ENCODE measurements around the gene CRIM1.

CRIM1 gene

DNA sequence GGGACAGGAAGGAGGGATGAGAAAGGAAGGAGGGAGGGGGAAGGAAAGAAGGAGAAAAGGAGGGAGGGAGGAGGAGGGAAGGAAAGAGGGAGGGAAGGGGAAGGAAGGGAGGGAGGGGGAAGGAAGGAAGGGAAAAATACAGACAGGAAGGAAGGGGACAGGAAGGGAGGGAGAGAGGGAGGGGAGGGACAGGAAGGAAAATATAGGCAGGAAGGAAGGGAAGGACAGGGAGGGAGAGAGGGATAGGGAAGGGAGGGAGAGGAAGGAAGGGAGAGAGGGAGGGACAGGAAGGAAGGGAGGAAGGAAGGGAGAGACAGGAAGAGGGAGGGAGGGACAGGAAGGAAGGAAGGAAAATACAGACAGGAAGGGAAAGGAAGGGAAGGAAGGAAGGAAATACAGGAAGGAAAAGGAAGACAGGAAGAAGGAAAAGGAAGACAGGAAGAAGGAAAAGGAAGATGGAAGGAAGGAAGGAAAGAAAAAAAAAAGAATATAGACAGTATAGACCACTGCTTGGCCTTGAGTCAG, 178.8 kb downstream of the CRIM1 start:
- FAIRE-seq, result no peak

DNA sequence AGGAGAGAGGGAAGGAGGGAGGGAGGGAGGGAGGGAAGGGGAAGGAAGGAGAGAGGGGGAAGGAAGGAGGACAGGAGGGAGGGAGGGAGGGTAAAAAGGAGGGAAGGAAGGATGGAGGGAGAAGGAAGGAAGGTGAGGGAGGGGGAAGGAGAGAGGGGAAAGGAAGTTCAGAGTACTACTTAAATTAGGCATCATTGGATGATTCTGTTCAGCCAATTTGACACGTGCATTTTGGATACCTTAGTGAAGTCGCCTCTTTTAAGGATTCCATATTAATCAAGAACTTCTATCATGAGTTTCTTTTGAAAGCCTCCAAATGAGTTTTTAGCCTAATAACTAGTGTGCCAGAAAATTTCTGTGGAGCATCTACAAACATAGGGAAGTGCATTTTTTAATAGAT, 179.5 kb downstream of the CRIM1 start:
- FAIRE-seq, result no peak

DNA sequence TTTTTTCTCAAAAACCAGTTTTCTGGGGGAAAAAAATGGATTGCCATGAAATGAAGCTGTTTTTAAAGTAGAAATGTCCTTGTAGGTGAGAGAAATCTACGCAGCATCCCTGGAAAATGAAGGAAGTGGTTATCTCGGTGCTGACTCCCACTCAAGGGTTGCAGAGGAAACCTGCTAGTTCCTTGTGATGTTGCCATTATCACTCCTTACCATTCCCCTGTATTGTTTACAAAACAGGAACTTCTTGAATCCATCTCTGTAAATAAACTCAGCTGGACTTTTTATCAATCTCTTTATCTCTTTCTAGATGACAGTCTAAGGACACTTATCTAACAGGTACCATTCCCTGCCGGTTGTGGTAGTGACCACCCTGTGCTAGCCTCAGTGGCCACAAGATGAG, 181.2 kb downstream of the CRIM1 start:
- no peak for FAIRE-seq

DNA sequence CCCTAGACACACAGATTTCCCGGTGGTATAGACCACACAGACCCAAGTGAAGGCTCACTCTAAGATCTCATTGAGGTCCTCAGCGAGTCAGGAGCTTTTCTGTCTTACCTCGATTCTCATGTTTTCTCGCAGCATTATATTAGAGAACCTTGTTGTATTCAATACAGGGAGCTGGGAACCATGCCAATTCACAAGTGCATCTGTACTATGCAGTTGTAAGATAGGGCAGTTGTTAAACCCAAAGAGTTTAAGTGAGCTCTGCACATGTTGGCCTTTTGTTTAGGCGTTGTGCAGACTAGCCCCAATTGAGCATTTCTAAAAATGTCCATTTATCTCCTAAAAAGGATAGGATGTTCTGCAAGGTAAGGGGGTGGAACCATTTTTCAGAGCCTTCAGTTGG, 182.8 kb downstream of the CRIM1 start:
- FAIRE-seq, result no peak

DNA sequence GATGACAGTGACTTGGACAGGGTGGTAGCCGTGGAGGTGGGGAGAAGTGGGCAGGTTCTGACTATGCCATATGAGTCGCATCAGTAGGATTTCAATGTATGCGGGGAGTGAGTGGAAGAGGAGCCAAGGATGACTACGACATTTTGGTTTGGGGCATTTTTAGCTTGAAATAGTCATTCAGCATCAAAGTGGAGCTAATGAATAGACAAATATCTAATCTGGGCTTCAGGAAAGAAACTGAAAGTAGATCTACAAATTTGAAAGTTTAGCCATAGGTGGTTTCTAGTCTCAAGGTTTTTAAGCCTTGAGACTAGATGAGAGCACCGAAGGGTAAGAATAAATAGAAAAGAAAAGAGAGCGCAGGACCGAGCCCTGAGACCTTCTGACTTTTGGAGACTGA, 184.1 kb downstream of the CRIM1 start:
- FAIRE-seq, result no peak

DNA sequence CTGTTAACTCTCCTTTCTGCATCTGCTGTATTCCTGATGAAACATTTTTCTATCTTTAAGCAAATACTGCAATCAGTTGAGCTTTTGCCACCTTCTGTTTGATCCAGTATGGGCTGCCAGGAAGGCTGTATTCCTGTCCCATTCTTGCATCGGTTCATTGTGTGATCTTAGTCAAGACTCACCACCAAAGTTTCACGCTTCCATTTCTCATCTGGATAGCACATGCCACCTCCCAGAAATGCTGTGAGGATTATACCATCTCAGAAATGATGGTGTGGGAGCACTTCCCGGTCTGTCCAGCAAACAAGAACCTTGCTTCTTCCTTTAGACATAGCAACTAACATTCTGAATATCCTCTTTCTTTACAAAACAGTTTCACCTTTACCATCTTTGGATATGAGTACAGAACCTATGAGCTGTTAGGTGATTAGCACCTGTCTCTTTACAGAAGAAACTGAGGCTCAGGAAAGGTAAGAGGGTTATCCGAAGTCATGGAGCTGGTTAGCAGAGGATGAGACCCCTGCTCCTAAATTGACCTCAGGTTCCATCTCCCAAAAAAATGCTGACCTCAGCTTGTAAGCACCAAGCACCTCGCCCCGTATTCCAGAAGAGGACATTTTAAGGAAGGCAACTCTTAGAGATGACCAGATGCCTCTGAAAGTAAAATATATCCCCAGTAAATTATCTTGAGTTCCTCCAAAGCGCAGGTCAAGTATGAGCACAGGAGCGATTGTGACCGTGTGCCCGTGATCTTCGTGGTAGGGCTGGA, 185.6 kb downstream of the CRIM1 start:
- FAIRE-seq, result no peak

DNA sequence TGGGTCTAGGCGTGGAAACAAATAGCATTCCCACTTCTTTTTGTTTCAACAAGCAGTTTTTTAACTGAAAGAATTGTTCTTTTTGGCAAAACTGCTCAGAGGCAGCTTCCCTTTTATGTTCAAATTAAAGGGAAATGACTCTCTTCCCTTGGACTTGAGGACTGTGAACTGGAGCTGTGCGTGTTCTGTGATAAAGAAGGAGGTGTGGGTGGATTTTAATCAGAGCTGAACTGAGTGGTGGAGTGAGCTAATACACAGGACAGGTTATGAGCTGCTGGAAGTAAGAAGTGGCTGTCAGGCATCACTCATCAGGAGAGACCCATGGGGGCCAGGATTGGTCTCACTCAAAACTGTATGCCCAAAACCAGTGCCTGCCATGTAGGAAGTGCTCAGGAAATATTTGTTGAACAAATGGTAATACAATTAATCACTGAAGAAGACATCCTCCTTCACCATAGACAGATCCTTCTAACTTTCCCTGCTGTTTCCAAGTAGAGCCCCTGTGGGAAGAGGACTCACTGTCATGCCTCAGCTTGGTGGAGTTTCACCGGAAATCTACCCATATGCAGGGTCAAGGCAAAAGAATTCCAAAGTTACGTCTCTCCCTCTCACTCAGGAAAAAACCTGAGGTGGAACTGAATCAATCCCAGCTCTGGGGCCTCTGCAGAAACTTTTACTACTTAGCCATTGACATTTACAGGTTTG, 186.5 kb downstream of the CRIM1 start:
- no peak for FAIRE-seq

DNA sequence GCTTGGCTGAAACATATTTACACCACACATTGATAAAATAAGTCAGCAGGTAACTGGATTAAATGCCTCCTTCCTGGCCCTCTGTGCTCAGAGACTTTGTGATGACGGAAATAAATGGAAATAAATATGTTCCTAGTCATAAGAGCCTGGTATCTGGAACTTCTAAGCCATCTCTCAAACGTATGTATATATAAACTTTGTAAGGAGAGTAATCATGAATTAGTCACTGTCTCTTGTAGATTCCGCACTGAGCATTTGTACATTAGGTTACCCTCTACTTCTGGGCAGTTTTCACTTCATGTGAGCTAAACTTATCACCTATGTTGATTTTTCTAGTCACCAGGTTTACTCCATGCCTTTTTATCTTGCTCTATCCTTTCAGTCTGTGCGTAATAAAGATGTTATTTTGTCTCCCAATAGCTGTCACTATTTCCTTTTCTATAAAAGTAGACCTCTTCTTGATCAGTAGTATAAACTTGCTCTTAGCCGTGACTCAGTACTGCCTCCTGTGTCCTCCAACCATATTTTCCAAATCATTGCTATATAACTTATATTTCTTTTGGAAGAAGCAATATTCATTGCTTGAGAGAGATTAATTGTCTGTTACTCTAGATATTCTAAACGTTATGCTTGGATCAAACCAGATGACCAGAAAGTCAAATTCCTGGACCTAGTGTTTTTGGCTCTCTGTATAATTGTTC, 189.2 kb downstream of the CRIM1 start:
- no peak for FAIRE-seq

DNA sequence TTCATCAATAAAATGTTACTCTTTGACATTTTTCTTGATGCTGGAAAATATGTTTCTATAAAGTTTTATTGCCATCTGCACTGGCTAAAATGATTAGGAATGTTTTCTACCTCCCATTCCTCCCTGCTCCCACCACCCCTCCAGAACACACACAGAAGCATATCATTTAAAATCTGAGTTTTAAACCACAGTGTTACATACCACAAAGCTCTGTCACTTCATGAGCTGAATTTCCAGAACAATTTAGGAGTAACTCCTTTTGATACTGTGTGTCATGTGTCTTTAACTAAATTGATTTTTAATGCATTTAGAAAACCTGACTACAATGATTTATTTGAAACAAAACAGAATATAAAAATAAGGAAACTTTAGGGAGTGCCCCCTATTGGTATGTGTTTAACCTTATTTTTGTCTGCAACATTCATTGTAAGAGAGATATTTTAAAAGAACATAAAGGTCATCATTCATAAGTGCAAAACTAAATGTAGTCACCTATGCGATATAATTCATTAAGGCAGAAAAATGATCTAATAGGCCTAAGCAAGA, 190.4 kb downstream of the CRIM1 start:
- no peak for FAIRE-seq

DNA sequence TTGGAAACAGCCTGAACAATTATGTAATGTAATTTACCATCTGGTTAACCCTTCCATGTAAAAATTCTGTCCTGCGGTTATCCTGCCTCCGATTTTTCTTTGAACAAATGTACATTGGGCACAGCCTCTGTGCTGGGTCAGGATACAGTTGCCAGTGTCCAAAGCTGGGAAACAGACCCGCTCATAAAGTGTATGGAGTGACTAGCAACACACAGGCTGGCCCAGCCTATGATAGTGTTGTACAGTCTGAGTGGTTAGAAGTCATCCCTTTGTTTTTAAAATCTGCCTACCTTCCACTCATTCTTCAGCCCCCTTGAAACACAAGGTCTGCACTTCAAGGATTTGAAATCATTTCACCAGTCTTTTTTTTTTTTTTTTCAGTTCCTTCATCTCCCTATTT, 192.3 kb downstream of the CRIM1 start:
- FAIRE-seq, result no peak

DNA sequence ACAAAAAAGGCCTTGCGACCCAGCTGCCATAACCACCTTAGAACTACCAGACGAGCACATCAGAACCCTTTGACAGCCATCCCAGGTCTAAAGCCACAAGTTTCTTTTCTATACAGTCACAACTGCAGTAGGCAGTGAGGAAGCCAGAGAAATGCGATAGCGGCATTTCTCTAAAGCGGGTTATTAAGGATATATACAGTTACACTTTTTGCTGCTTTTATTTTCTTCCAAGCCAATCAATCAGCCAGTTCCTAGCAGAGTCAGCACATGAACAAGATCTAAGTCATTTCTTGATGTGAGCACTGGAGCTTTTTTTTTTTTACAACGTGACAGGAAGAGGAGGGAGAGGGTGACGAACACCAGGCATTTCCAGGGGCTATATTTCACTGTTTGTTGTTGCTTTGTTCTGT, 193.6 kb downstream of the CRIM1 start:
- no peak for FAIRE-seq

DNA sequence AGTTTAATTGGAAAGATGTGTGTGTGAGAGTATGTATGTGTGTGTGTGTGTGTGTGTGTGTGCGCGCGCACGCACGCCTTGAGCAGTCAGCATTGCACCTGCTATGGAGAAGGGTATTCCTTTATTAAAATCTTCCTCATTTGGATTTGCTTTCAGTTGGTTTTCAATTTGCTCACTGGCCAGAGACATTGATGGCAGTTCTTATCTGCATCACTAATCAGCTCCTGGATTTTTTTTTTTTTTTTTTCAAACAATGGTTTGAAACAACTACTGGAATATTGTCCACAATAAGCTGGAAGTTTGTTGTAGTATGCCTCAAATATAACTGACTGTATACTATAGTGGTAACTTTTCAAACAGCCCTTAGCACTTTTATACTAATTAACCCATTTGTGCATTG, 194.4 kb downstream of the CRIM1 start:
- no peak for FAIRE-seq

DNA sequence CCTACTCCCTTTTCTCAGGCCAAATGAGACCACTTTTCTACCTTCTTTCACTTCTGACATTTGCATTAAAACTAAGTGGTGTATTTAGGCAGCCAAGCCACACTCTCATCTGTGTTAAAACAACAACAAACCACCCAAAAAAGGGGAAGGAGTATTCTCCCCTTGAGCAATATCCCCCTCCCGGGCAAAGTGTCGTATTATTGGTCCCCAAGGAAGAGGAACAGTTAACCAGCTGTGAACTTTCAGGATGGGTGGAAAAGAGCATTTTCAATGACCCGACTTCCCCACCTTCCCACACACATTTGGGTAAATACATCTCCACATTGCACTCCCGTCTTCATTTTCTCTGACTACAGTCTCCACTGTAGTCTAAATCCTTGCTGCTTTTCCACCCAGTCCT, 198.1 kb downstream of the CRIM1 start:
- FAIRE-seq, result no peak

DNA sequence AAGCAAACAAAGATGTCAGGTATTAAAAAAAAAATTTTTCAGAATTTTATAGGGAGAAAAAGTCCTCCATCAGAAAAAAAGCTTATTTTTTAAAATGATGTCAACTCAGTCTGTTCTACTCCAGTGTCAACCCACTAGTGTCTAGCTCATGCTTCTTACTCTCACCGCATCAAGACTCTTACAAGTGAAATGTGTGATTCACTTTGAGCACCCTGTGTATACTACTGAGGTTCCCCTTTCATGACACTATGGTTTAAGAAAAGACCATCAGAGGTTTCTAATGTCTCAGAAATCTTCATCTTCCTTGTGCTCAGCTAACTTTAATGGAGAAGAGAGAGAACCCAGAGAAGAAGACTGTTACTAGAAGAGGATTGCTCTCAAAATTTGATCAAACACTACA, 199.0 kb downstream of the CRIM1 start:
- no peak for FAIRE-seq

DNA sequence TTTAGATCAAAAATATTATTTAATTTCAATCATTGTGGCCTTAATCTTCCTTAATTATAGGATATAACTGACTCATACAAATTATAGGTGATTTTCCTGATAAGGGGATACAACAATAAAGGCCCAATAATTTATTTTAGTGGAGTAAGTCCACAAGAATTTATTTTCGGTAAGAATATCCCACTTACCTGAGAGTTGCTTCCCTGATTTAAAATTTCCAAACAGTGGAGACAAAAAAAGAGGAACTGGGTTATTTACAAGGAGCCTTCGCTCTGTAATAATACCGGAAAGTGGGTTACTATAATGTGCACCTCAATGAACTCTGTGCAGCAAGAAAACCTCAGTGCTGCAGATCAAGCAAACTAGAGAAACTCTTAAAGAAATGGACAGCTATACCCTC, 200.2 kb downstream of the CRIM1 start:
- FAIRE-seq, result no peak

DNA sequence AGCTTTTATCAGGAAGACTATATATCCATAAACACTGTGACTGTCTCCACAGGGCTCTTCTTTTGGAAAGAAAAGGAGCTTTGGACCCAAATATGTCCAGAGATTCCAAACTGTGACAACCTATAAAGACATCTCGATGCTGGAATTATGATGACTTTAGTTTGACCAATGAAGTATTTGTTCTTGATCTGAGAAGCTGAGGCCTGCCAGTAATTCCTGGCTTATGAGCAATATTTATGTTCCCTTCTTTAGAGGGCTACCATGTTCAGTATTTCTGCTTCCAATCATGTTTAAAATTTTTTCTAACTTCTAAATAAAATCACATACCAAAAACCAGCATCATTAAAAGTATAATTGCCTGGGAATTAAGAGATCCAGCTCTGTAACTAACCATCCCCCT, 201.3 kb downstream of the CRIM1 start:
- no peak for FAIRE-seq

DNA sequence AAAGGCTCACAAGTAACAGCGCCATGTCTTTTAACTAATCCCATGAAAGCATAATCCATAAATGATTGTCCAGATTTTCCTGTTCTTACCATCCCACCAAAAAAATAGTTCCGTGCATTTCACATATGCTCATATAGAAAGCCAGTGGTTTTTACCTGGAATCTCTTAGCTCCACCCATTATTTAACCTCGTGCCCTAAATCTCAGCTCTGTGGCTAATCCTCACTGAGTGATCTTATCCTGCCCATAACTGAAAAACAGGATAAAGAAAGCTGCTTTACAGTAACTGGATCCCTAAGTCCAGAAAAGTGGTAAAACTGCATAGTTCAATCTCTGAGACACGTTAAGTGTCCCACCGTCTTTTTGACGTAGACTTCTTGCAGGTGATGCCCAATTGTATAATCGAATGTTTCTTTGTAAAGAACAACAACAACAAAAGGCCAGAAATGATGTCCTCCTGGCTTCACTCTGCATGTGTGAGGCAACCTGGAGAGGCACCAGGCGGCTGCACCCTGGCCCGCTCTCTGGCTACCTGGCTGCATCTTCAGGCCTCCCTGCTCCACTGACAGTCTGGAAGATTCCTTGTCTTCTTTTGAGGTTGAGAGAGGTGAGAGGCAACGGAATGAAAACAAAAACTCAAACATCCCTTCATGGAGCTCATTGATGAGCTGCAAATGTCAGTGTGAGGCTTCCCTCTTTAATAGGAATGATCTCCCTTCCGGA, 203.8 kb downstream of the CRIM1 start:
- FAIRE-seq, result no peak

DNA sequence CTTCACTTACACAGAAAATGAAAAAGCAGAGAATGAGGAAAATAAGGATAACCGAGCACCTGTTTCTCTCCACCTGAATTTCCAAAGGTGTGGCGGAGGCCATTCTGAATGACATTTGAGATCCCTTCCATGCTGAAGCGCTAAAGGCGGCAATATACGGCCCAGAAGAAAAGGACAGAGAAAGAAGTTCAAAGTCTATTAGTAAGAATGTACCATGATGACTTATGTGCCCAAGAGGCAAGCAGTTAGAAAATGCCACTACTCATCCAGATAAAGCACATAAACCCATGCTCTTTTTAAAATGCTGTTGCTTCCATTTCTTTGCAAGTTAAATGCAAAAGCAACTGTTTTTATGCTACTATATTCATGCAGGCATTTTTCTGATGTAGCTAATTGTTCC, 205.1 kb downstream of the CRIM1 start:
- no peak for FAIRE-seq

DNA sequence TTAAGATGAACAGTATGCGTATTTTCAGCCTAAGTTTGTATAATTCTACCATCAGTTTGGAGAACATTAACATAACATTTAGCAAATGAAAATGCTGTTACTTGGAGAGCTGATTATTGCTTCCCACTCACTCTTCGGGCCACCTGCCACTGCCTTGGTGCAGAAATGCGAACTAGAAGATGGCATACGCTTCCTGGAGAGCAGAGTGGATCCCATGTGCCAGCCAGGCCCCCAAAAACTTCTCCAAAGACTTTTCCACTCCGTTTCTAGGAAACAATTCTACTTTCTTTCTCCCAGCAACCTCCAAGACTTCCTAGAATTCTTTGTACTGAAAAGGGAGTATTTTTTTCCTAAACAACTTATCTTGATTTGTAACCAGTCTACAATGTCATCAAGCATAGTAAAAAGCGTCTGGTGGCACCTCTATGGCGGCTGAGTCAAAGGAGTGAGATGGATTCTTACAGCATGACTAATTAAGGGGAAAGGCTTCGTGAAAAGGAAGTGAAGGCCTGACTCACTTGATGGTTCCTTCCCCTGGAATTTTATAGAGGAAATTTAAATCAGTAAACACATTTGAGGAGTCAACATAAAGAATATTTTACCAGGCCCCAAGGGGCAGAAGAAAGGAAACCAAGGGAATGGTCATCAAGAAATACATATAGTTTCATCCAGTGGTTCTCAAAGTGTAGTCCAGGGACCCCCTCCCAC, 205.8 kb downstream of the CRIM1 start:
- no peak for FAIRE-seq

DNA sequence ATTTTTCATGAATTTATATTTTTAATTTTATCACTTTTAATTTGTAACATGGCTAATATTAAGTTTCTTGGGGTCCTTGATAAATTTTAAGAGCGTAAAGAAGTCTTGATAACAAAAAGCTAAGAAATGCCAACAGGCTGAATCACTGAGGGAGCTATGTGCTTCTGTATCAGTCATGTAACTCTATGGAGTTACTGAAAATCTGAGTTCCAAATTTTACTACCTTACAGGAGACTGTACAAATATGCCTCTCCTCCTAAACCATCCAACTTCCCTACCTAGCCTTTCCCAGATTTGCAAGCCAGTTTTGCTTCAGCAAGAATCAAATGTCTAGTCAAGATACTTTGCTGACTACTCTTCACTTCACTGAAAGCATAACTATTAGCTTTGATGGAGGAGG, 206.7 kb downstream of the CRIM1 start:
- no peak for FAIRE-seq

DNA sequence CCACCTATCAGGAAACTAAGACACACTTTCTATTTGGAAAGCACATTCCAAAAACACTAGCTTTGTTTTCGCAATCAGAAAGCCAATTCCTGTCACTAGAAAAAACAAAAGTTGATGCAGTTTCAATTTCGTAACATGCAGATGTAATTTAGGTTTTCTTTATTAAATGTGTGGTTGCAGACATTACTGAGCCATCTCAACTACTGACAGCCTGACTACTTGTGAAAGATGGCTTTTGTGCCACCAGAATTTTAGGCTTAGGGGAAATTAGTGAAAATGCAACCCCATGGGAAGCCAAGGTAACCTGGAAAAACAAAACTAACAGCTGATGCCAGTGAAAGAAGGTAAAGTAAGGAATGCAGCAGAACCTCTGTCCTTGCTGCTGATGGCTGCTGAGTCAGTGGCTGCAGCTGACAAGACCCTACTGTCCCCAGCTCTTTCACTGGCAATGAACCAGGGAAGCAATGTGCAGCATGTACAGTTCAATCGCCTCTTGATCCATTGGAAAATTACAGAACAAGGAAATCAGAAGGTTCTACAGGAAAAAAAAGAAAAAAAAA, 207.5 kb downstream of the CRIM1 start:
- no peak for FAIRE-seq

DNA sequence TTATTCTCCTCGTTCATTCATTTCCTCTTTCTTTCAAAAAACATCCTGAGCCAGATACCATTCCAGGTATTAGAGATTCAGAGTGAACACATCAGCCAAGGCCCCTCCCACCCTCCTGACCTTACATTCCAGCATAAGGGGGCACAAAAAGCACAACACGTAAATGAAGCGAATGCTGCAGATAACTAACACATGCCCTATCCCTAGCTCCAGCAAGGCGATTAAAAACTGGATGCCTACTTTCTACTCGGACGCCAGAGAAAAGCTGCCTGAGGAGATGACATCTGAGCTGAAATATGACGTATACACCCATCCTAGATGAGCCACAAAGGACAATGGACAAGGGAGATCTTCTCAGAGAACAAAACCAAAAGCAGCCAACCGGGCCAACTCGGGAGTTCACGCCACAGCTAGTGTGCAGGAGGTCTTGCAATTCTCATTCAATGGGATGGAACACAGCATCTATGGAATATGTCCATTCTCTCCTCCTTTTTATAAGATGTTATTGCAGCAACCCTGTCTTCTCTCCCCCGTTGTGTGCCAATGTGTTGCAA, 208.9 kb downstream of the CRIM1 start:
- no peak for FAIRE-seq
